HG02870 (cell line): ENCODE data around the gene CFAP47.
"Not testable (repeated sequence)": the region's sequence is repeated elsewhere in the genome, so short reads cannot be mapped to it uniquely, and the experiment has no call there.

Experiments
- ATAC-seq: cut with Tn5 transposase; IDR thresholded peaks from one replicate; pipeline ENCODE4 v1.9.1; 2021; ENCODE audit warnings: mild to moderate bottlenecking, moderate library complexity; ENCODE audit not compliant: unreplicated experiment

The CFAP47 gene

DNA sequence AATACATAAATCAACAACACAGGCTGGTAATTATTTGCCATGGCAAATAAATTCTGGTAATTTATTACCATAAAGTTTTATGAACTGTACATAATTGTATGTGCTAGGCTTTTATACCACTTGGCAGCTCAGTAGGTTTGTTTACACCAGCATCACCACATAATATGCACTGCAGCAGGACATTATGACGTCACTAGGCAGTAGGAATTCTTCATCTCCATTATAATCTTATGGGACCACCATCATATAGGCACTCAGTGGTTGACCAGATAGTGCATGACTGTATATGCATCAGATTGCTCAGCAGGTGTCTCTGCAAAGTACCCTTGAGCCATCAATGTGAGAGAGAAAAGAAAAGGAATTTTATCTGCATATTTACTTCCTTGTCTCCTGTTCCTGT lies 295.4 kb downstream of the CFAP47 start:
- ATAC-seq = no peak

- ATAC-seq = no peak
Measured at GRCh38 chrX:36218801-36219200, 299.3 kb downstream of the CFAP47 start.

GRCh38 chrX:36234840-36235528 lies 315.4 kb downstream of the CFAP47 start:
- not testable (repeated sequence) for ATAC-seq

- ATAC-seq = no peak
Measured at GRCh38 chrX:36241397-36241796, 321.9 kb downstream of the CFAP47 start.

DNA sequence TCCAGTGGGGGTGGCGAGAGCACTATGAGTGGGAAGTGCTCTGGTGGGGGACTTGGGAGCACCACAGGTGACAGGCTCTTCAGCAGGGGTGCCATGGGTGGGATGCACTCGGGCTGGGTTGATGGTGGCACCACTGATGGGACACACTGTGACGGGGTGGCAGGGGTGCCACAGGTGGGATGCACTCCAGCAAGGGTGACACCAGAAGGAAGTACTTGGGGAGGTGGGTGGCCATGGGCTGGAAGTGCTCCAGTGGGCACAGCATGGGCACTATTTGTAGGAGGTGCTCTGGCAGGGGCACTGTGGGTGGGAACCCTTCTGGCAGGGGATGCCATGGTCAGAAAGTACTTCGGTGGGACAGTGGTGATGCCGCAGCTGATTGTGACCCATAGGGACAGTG lies 346.6 kb downstream of the CFAP47 start:
- no peak for ATAC-seq

DNA sequence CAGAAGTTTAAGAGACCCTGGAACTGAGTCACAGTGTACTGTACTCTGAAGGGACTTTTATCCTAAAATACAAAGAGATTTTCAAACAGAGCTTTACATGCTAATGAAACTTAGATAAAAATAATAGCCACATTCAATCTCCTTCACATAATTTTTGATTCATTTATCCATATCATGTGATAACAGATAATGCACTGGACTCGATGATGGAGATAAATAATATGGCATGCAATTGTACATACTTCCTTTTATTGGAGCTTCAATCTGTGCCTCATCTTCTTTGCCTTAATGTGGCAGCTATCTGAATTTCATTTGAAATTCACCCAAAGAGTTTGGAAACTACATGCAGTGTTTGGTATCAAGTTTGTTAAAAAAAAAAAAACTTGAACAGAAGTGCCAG lies 390.6 kb downstream of the CFAP47 start:
- ATAC-seq = no peak

GRCh38 chrX:36314303-36314702 lies 394.8 kb downstream of the CFAP47 start:
- no peak for ATAC-seq

- no peak for ATAC-seq
Measured at GRCh38 chrX:36334572-36334971, 415.0 kb downstream of the CFAP47 start.

DNA sequence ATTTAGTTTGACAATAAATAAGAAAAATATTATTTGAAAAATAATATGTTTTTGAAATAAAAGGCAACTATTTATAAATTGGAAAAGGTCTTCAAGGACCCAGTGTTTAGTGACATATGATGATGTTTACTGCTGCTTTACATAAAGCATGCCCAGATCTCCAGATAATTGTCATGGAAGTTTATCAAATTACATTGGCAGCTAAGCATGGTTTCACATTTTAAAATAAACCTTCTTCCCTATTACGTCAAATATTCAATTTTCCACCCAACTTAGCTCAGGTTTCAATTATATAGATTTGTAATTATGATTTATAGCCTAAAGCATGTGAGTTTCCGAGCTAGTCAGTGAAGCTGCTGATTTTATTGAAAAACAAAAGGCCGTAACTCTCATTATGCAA lies 417.2 kb downstream of the CFAP47 start:
- ATAC-seq = no peak

DNA sequence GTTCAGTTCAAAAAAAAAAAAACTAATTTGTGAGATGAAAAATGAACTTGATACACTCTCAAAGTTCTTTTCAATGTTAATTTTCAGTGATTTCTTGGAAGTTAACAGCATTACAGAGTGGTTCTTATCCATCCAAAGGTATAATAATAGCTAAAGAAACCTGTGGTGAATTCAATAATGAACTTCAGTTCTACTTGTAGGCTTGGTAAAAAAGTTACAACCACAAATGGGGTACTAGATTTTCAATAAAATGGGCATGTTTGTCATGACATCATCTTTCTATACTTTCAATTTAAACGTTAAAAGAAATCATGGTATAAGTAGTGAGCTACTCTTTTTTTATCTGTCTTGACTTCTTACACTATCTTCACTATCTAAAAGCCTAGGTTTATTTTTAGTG lies 424.8 kb downstream of the CFAP47 start:
- ATAC-seq = no peak

DNA sequence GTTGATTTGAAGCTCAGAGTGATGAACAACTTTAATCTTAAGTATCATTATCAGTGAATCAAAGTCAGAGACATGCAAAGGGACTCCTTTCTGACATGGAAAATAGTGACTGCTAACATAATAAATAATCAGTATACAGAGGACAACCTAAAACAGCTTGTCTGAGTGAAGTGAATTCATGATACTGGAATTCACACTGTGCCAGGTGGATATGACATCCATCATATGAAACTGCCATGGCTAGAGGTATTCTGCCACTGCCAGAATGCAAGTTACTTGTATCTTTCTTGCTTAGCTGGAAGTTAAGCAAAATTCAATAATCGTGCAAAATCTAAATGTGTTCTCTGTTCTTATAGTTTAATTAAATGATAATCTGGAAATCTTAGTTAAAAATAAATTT lies 429.0 kb downstream of the CFAP47 start:
- no peak for ATAC-seq

DNA sequence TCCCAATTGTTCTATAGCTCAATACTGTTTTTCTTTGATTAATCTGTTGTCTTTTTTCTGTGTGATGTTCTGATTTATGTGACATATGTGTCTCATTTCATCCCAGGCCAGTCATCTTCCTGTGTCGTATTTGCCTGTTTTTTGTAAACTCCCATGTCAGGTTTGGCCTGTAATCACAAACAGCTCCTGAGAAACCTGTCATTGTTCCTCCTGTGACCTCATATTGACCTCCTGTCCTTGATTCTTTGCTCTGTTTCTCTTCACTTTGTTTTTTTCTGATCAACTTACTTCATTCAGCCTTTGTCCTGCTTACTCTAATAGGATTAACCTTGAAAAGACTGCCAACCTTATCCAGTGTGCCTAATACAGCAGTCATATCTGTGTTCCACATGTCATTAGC lies 438.3 kb downstream of the CFAP47 start:
- no peak for ATAC-seq

DNA sequence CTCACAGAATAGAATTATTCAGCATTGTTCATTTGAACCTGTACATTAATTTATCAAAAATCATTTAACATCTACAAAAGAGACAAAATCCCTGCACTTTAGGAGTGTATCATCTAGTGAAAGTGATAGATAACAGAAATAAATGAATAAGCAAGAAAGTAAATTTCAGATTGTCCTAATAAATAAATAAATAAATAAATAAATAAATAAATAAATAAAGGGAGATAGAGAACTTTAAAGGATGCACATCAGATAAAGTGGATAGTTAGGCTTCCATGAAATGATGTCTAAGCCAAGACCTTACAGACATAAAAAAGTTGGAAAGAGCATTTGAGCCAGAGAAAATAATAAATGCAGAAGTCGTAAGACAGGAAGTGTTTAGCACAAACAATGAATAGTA lies 444.7 kb downstream of the CFAP47 start:
- no peak for ATAC-seq

GRCh38 chrX:36383495-36383894 lies 464.0 kb downstream of the CFAP47 start:
- no peak for ATAC-seq

DNA sequence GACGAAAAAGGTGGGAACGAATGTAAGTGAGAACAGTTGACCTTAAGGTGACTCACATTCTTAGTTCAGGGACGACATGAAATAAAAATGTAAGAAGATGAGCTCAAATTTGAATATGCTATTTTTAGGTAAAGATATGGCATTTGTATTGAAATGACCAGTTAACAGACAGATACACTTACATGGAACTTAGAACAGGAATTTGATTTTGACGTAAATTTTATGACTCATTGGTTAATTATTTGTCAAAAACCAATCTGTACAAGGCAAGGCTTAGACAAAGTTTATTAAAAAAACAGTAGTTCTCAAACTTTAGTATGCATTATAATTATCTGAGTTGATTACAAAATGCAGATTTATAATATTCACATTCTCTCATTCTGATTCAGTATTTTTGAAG lies 469.4 kb downstream of the CFAP47 start:
- no peak for ATAC-seq

- ATAC-seq = no peak
Measured at GRCh38 chrX:36401774-36402173, 482.2 kb downstream of the CFAP47 start.

- ATAC-seq = no peak
Measured at GRCh38 chrX:36407836-36408235, 488.3 kb downstream of the CFAP47 start.

DNA sequence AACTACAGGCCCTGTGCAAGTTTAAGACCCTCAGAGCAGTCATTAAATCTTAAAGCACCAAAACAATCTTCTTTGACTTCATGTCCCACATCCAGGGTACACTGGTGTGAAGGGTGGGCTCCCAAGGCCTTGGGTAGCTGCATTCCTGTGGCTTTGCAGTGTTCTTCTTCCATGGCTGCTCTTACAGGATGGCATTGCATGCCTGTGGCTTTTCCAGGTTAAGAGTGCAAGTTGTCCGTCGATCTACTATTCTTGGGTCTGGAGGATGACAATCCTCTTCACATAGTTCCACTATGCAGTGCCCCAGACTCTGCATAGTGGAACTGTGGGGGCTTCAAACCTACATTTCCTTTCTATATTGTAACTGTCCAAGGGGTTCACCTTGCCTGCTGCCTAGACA lies 494.5 kb downstream of the CFAP47 start:
- ATAC-seq = no peak

GRCh38 chrX:36422368-36422767 lies 502.8 kb downstream of the CFAP47 start:
- ATAC-seq = no peak

- no peak for ATAC-seq
Measured at GRCh38 chrX:36431819-36432218, 512.3 kb downstream of the CFAP47 start.

DNA sequence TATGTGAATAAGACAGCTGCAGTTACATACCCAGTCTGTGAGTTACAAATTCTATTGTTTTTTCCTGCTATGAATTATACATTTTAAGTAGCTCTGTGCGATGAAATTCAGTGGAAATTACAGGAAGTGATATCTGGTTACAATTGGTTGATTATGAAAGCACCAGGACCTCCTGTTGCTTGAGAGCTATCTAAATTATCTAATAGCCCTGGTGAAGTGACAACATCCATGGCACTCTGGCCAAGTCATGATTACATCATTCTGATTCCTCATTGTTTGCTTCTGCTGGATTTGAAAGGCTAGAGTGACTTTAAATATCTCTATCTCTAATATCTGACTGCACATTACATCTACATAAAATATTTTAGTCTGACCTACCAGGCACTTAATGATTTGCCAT lies 515.0 kb downstream of the CFAP47 start:
- ATAC-seq = no peak
